ENCODE measurements around the gene CCL28.

- TF ChIP-seq REST (IDR thresholded peaks at IDR 0.05; ENCODE audit: low read depth) (no peak), MAX (IDR thresholded peaks at IDR 0.05) (no peak), NFIC (IDR thresholded peaks at IDR 0.05) (no peak), TAF1 (IDR thresholded peaks at IDR 0.05; ENCODE audit: low read depth) (no peak), RAD21 (IDR thresholded peaks at IDR 0.05; ENCODE audit: low read depth) (no peak), CREB1 (IDR thresholded peaks at IDR 0.05; ENCODE audit: low read depth) (no peak)
Observed at GRCh38 chr5:43456556-43456955, 44.4 kb upstream of the CCL28 start.
